Activated B cell treated with CpG ODN at 0.5 μM for 24 hours (primary cell): ENCODE measurements around the gene FDX2. TPM values are rescaled to one million over a fixed set of nuclear protein-coding genes. Genes with fewer than 3 reads are reported as not detected.

Experiments
- ATAC-seq: fragments of 200-7000 bp; cut with Tn5 transposase; one replicate; pipeline ENCODE4 v1.10.0; 2021; ENCODE audit warnings: low read depth, mild to moderate bottlenecking, moderate library complexity
- CTCF ChIA-PET: fragments of 350-600 bp; sonication (Branson Sonifier 250); formaldehyde crosslinking; loops from one replicate; lab custom pipeline; 2021; ENCODE audit warnings: antibody characterized with exemption; lab: Charles Lee
- POLR2A ChIA-PET: fragments of 350-600 bp; sonication (Branson Sonifier 250); formaldehyde crosslinking; loops from one replicate; lab custom pipeline; 2021; ENCODE audit warnings: antibody characterized with exemption; lab: Charles Lee
- DNase-seq: peaks from one replicate; pipeline ENCODE4 v3.0.0; 2022
- H3K27ac Mint-ChIP-seq: one replicate; pipeline ENCODE4 v1.8.0; 2020; ENCODE audit warnings: mixed read lengths
- H3K27me3 Mint-ChIP-seq: one replicate; pipeline ENCODE4 v1.8.0; 2021; ENCODE audit warnings: mixed read lengths
- H3K36me3 Mint-ChIP-seq: one replicate; pipeline ENCODE4 v1.8.0; 2021; ENCODE audit warnings: low read depth, mixed read lengths
- H3K4me1 Mint-ChIP-seq: one replicate; pipeline ENCODE4 v1.8.0; 2021; ENCODE audit warnings: mixed read lengths
- H3K4me3 Mint-ChIP-seq: one replicate; pipeline ENCODE4 v1.8.0; 2020; ENCODE audit warnings: mild to moderate bottlenecking, mixed read lengths
- H3K9me3 Mint-ChIP-seq: one replicate; pipeline ENCODE4 v1.8.0; 2020; ENCODE audit warnings: mixed read lengths
- CTCF ChIP-seq: fragments of 200-600 bp; IDR thresholded peaks from one replicate; pipeline ENCODE4 v1.8.0; 2022; ENCODE audit warnings: antibody characterized with exemption, mild to moderate bottlenecking
- intact Hi-C: fragments of 100-400 bp; cut with micrococcal nuclease; formaldehyde crosslinking; loops from one replicate; pipeline ENCODE4 v1.15.1; 2024
- total RNA-seq: library from RNA; stranded (reverse); gene quantifications from 2 replicates; pipeline ENCODE4 v1.2.3, GENCODE V29; 2022

Gene FDX2
- total RNA-seq, 1 donor from 2014 or later: 12.8 TPM

- Mint-ChIP-seq H3K9me3 (no peaks in the 10 kb centered on the region), H3K36me3 (no peaks in the 10 kb centered on the region), H3K4me3 (peak overlapping the region; percentile 73), H3K4me1 (peaks cover 70% of the 10 kb centered on the region), H3K27me3 (peaks cover 43% of the 10 kb centered on the region), H3K27ac (peak overlapping the region; percentile 59)
- ATAC-seq (peak; percentile 16), DNase-seq (peak; percentile 50)
- ChIA-PET POLR2A (interaction anchor here (1.3 to 3.7 kb wide), 3 partner anchors 22 to 179 kb away, joined by 3 to 44 read pairs (median 7); partner anchors contain the start of genes ICAM1 and TYK2), CTCF (interaction anchor here (1.2 to 1.9 kb wide), 3 partner anchors 21 to 97 kb away, joined by 4 to 12 read pairs (median 6); partner anchors contain the start of gene ICAM1)
- intact Hi-C loops: no loop called here
- TF ChIP-seq CTCF: no peak
Measured at GRCh38 chr19:10292206-10292788, 23.5 kb downstream of the FDX2 start.

- Mint-ChIP-seq H3K4me3 (peak overlapping the region; percentile 73), H3K36me3 (no peaks in the 10 kb centered on the region), H3K27ac (peak overlapping the region; percentile 41), H3K4me1 (peaks cover 76% of the 10 kb centered on the region), H3K9me3 (no peaks in the 10 kb centered on the region), H3K27me3 (peaks cover 43% of the 10 kb centered on the region)
- ChIA-PET CTCF (interaction anchor here (1.2 to 1.9 kb wide), 3 partner anchors 21 to 97 kb away, joined by 4 to 12 read pairs (median 6); partner anchors contain the start of gene ICAM1), POLR2A (interaction anchor here (0.8 to 3.7 kb wide), 6 partner anchors 12 to 178 kb away, joined by 3 to 44 read pairs (median 4); partner anchors contain the start of genes ICAM1 and TYK2)
- intact Hi-C loops: no loop called here
- DNase-seq (no peak), ATAC-seq (no peak)
- TF ChIP-seq CTCF: no peak
Measured at GRCh38 chr19:10291554-10292205, 24.1 kb downstream of the FDX2 start.

GRCh38 chr19:10290876-10291553, 24.8 kb downstream of the FDX2 start:
- intact Hi-C loops: no loop called here
- no peak for TF ChIP-seq CTCF
- peak overlapping the region; percentile 41 for H3K27ac Mint-ChIP-seq
- ATAC-seq (peak; percentile 7), DNase-seq (peak; percentile 50)
- POLR2A ChIA-PET: interaction anchor here (0.8 to 6.5 kb wide), 7 partner anchors 12 to 178 kb away, joined by 3 to 128 read pairs (median 4); partner anchors contain the start of genes ICAM1 and TYK2
- CTCF ChIA-PET: interaction anchor here (1.2 to 1.9 kb wide), 2 partner anchors 21 to 98 kb away, joined by 6 to 12 read pairs; no protein-coding TSS in a partner anchor
- no peaks in the 10 kb centered on the region for H3K9me3 Mint-ChIP-seq
- peaks cover 81% of the 10 kb centered on the region for H3K4me1 Mint-ChIP-seq
- peaks cover 43% of the 10 kb centered on the region for H3K27me3 Mint-ChIP-seq
- H3K36me3 Mint-ChIP-seq: peaks cover 5% of the 10 kb centered on the region
- H3K4me3 Mint-ChIP-seq: peak overlapping the region; percentile 73

- TF ChIP-seq CTCF: no peak
- Mint-ChIP-seq H3K36me3 (peaks cover 11% of the 10 kb centered on the region), H3K4me1 (peaks cover 81% of the 10 kb centered on the region), H3K4me3 (peak overlapping the region; percentile 73), H3K9me3 (no peaks in the 10 kb centered on the region), H3K27ac (no peak overlapping the region), H3K27me3 (peaks cover 39% of the 10 kb centered on the region)
- ATAC-seq (no peak), DNase-seq (no peak)
- ChIA-PET CTCF (interaction anchor here (0.9 to 1.8 kb wide), 3 partner anchors 10 to 98 kb away, joined by 3 to 10 read pairs (median 3); partner anchors contain the start of gene ICAM1), POLR2A (interaction anchor here (0.6 to 6.5 kb wide), 6 partner anchors 19 to 227 kb away, joined by 3 to 128 read pairs (median 3); partner anchors contain the start of genes ICAM1 and S1PR5)
- intact Hi-C loops: no loop called here
Measured at GRCh38 chr19:10290357-10290875, 25.4 kb downstream of the FDX2 start.
